Panc1 (cell line): ENCODE data around the gene FARS2. TPM values are rescaled to one million over a fixed set of nuclear protein-coding genes. Genes with fewer than 3 reads are reported as not detected.

Experiments
- ATAC-seq: fragments of 200-7000 bp; cut with Tn5 transposase; 2 replicates; pipeline ENCODE4 v1.9.1; 2020; ENCODE audit warnings: mild to moderate bottlenecking, moderate library complexity
- BruUV-seq: library from RNA; stranded (reverse); fragments of 400-500 nt; replicated peaks from 2 replicates; lab custom pipeline; 2021; lab: Mats Ljungman, UMichigan
- CTCF ChIA-PET: fragments of 300-600 bp; sonication (Branson Sonifier 250); formaldehyde crosslinking; loops from one replicate; lab custom pipeline; 2022; ENCODE audit warnings: antibody characterized with exemption; lab: Charles Lee
- POLR2A ChIA-PET: fragments of 300-600 bp; sonication (Branson Sonifier 250); formaldehyde crosslinking; loops from one replicate; lab custom pipeline; 2022; ENCODE audit warnings: antibody characterized with exemption; lab: Charles Lee
- DNase-seq: peaks from one replicate; pipeline ENCODE4 v3.0.0-alpha.2; 2010; ENCODE audit warnings: low read depth, low spot score
- H3K27ac ChIP-seq: 2 replicates; pipeline ENCODE4 v1.5.1; 2011; ENCODE audit warnings: mild to moderate bottlenecking, low read length, inconsistent platforms
- H3K27me3 ChIP-seq: fragments of 200-500 bp; sonication (Bioruptor generic); 2 replicates; pipeline ENCODE4 v1.6.0; 2014; ENCODE audit warnings: low read length, inconsistent platforms; ENCODE audit not compliant: control insufficient read depth, insufficient read depth
- H3K36me3 ChIP-seq: fragments of 200-500 bp; sonication (Bioruptor generic); 2 replicates; pipeline ENCODE4 v1.5.1; 2014; ENCODE audit warnings: inconsistent platforms, mild to moderate bottlenecking, low read length, moderate library complexity; ENCODE audit not compliant: control insufficient read depth, insufficient read depth
- H3K4me1 ChIP-seq: 2 replicates; pipeline ENCODE4 v1.5.1; 2011; ENCODE audit warnings: inconsistent platforms, mild to moderate bottlenecking, low read length, moderate library complexity; ENCODE audit not compliant: control insufficient read depth, insufficient read depth
- H3K4me3 ChIP-seq, 2 experiments: 2 replicates each; pipeline ENCODE4 v1.5.1; 2011 to 2012; ENCODE audit warnings: low read depth in 2 of 2, low read length in 2 of 2, mild to moderate bottlenecking in 2 of 2, inconsistent platforms in 1 of 2, moderate library complexity in 1 of 2
- H3K9me3 ChIP-seq: fragments of 200-500 bp; sonication (Bioruptor generic); 2 replicates; pipeline ENCODE4 v1.5.1; 2014; ENCODE audit warnings: low read depth, mild to moderate bottlenecking, inconsistent platforms, low read length, moderate library complexity; ENCODE audit not compliant: control insufficient read depth, insufficient read depth
- CTCF ChIP-seq: fragments of 450-650 bp; IDR thresholded peaks from 2 replicates; pipeline ENCODE4 v1.5.1; 2017; ENCODE audit warnings: mild to moderate bottlenecking
- POLR2AphosphoS5 ChIP-seq: IDR thresholded peaks from 2 replicates; pipeline ENCODE4 v1.6.1; 2012; ENCODE audit warnings: mild to moderate bottlenecking, low read depth, low read length, moderate library complexity
- REST ChIP-seq, 2 experiments: IDR thresholded peaks; 2 replicates each; pipeline ENCODE4 v1.6.1; 2011 to 2012; ENCODE audit warnings: low read depth in 2 of 2, control low read depth in 1 of 2, low read length in 1 of 2, mild to moderate bottlenecking in 1 of 2, moderate library complexity in 1 of 2; ENCODE audit not compliant: insufficient read depth in 1 of 2
- SIN3A ChIP-seq: IDR thresholded peaks from 2 replicates; pipeline ENCODE4 v1.6.1; 2012; ENCODE audit warnings: low read depth, mild to moderate bottlenecking, low read length, moderate library complexity, borderline replicate concordance; ENCODE audit not compliant: insufficient read depth
- TCF7L2 ChIP-seq: IDR thresholded peaks from 2 replicates; pipeline ENCODE4 v1.6.1; 2011; ENCODE audit warnings: mild to moderate bottlenecking, low read depth, low read length, inconsistent platforms
- in situ Hi-C: cut with HindIII; loops from 2 replicates; pipeline ENCODE4 v1.10.0; 2016; ENCODE audit warnings: low sequenced_read_pairs, low pct_unique_long_range_greater_than_20kb
- intact Hi-C: fragments of 100-400 bp; cut with micrococcal nuclease; formaldehyde crosslinking; loops from one replicate; pipeline ENCODE4 v1.10.0; 2022; ENCODE audit not compliant: unreplicated experiment
- total RNA-seq: library from RNA; stranded (reverse); gene quantifications from one replicate; pipeline ENCODE4 v1.2.1, GENCODE V29; 2021; ENCODE audit not compliant: unreplicated experiment

Gene FARS2
- total RNA-seq, 1 experiment from 2014 or later = 12.8 TPM

GRCh38 chr6:5663739-5664138, 402.4 kb downstream of the FARS2 start:
- in situ Hi-C loops = no loop called here
- intact Hi-C loops = no loop called here
- TF ChIP-seq TCF7L2 = no peak
- no peak for TF ChIP-seq REST (IDR thresholded peaks at IDR 0.05; ENCODE audit: insufficient read depth in 1 of 2, low read depth in 2 of 2, low read length in 1 of 2)
- TF ChIP-seq POLR2AphosphoS5 = no peak
- TF ChIP-seq CTCF = no peak
- TF ChIP-seq SIN3A = no peak
- POLR2A ChIA-PET = no interaction called here
- no peaks in the 10 kb centered on the region for H3K36me3 ChIP-seq
- DNase-seq (no peak), ATAC-seq (no peak)
- no peaks in the 10 kb centered on the region for H3K4me1 ChIP-seq
- no peak overlapping the region for H3K27ac ChIP-seq
- H3K4me3 ChIP-seq = no peak overlapping the region
- no TSS peak for BruUV-seq
- H3K9me3 ChIP-seq = no peaks in the 10 kb centered on the region
- CTCF ChIA-PET = no interaction called here
- H3K27me3 ChIP-seq = no peaks in the 10 kb centered on the region

- no peak for DNase-seq
- Histone ChIP-seq H3K36me3 (no peaks in the 10 kb centered on the region), H3K4me3 (no peak overlapping the region), H3K27ac (no peak overlapping the region), H3K27me3 (no peaks in the 10 kb centered on the region), H3K4me1 (no peaks in the 10 kb centered on the region), H3K9me3 (no peaks in the 10 kb centered on the region)
- ChIA-PET POLR2A (no interaction called here), CTCF (no interaction called here)
- intact Hi-C loops = no loop called here
- in situ Hi-C loops = no loop called here
- BruUV-seq = no TSS peak
- no peak for TF ChIP-seq POLR2AphosphoS5
- no peak for TF ChIP-seq CTCF
- no peak for TF ChIP-seq REST (IDR thresholded peaks at IDR 0.05; ENCODE audit: insufficient read depth in 1 of 2, low read depth in 2 of 2, low read length in 1 of 2)
- TF ChIP-seq TCF7L2 = no peak
- TF ChIP-seq SIN3A = no peak
- no peak for ATAC-seq
These were observed 402.8 kb downstream of the FARS2 start for GRCh38 chr6:5664149-5664548.
